ENCODE data around the gene PPP4R2.
"Not testable (repeated sequence)": the region's sequence is repeated elsewhere in the genome, so short reads cannot be mapped to it uniquely, and the experiment has no call there.

DNA sequence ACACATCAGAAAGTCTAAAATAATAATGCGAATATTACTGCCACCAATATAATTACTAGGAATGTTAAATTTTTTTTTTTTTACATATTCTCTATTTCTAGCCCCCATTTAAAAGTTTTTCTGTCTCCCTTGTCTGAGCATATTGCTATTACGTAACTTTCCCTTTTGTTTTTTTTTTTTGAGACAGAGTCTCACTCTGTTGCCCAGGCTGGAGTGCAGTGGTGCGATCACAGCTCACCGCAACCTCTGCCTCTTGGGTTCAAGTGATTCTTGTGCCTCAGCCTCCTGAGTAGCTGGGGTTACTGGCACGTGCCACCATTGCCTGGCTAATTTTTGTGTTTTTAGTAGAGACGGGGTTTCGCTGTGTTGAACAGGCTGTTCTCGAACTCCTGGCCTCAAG, 6.4 kb downstream of the PPP4R2 start:
- TF ChIP-seq, protein P1, sequence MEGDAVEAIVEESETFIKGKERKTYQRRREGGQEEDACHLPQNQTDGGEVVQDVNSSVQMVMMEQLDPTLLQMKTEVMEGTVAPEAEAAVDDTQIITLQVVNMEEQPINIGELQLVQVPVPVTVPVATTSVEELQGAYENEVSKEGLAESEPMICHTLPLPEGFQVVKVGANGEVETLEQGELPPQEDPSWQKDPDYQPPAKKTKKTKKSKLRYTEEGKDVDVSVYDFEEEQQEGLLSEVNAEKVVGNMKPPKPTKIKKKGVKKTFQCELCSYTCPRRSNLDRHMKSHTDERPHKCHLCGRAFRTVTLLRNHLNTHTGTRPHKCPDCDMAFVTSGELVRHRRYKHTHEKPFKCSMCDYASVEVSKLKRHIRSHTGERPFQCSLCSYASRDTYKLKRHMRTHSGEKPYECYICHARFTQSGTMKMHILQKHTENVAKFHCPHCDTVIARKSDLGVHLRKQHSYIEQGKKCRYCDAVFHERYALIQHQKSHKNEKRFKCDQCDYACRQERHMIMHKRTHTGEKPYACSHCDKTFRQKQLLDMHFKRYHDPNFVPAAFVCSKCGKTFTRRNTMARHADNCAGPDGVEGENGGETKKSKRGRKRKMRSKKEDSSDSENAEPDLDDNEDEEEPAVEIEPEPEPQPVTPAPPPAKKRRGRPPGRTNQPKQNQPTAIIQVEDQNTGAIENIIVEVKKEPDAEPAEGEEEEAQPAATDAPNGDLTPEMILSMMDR (IDR thresholded peaks at IDR 0.05), result not testable (repeated sequence)
- not testable (repeated sequence) for TF ChIP-seq POLR2A (IDR thresholded peaks at IDR 0.05)
